ENCODE measurements around the gene BANF1.
A peak's percentile ranks its signal among the peaks of the same experiment; 100 is the strongest.

Gene BANF1, protein sequence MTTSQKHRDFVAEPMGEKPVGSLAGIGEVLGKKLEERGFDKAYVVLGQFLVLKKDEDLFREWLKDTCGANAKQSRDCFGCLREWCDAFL

DNA sequence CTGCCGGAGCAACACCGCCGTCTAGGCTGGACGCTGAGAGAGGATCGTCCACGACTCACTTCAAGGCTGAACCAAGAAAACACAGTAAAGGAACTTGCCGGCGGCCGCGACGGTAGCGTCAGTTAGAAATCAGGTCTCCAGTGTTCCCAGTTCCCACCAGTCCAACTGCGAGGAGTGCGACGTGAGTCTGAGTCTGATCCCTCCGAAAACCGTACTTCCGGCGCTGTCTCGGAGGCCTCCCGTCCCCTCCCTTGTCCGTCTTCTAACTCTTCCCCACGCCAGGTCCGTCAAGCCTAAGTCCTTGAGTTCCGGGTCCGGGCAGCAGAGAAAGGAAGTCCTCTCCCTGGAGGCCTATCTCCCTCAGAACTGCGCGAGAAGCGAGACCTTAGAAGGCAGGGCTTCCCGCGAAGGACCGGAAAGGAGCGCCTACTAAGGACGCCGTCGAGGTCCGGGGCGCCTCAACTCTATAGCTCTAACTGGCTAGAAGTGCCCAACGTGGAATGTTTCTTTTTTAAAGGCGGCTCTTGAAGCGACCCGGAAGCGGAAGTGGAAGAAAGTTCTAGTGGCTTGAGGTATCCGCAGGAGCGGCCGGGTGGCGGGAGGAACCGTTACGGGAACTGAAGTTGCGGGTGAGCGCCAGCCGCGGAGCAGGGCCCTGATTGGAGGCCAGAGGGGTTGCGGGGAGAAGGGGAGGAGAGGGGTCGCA is at the start of gene BANF1, which contains the start of gene EIF1AD:
Gene BANF1, plus strand, starts transcription at position 562 of the 706 bp plus-strand sequence. CDS start 748 bp downstream, outside the sequence.
Gene EIF1AD, minus strand, starts transcription at position 216 of the 706 bp plus-strand sequence. CDS start 1,768 bp downstream, outside the sequence.
- peak; percentile 99 for DNase-seq (ENCODE audit: low read depth)

DNA sequence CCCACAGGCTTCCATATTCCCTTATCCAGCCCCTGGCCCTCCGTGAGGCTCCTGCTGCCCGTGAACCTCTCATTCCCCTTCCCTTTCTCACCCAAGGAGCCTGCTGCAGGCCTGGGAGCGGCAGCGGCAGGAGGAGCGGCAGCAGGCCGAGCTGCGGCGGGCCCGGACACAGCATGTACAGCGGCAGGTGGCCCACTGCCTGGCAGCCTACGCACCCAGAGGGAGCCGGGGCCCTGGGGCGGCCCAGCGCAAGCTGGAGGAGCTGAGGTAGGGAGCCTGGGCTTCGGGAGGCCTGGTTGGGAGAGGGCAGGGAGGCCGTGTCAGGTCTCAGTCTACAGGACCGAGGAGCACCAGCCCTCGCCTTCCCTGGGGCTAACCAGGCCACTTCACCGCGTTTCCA is 48.8 kb upstream of the BANF1 start:
- DNase-seq (ENCODE audit: low read depth), result no peak

DNA sequence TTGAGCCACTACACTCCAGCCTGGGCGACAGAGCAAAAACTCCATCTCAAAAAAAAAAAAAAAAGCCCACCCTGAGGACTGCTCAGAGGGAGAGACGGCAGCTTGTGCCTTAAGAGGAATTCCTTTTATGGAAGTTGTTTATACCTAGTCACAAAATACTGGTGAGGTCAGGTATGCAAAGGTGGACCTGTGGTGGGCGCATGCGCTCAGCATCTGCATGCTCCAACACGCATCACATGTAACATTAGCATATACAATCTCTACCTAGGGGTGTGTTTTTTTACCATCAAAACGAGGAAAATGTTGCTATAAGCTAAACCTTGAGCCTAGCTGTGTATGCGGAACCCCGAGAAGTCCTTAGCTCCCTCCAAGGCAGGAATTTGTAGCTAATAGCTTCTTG is 47.5 kb upstream of the BANF1 start:
- no peak for DNase-seq (ENCODE audit: low read depth)

DNA sequence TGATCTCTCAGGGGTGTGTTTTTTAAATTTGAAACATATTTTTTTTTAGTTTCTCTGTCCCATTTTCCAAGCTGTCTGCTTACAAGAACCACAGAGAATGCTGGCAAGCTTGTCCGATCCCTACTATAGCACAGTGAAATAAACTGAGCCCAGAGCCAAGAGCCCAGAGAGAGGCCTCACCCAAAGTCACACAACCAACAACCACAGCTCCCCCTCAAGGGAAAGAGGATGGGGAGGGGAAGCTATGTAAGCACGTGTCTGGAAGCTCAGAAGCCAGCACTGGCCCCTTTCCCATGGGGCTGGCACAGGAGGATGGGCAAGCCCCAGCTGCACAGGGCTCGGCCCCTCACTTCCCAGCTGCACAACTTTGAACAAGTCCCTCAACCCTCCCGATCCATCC is 44.0 kb upstream of the BANF1 start:
- no peak for DNase-seq (ENCODE audit: low read depth)

DNA sequence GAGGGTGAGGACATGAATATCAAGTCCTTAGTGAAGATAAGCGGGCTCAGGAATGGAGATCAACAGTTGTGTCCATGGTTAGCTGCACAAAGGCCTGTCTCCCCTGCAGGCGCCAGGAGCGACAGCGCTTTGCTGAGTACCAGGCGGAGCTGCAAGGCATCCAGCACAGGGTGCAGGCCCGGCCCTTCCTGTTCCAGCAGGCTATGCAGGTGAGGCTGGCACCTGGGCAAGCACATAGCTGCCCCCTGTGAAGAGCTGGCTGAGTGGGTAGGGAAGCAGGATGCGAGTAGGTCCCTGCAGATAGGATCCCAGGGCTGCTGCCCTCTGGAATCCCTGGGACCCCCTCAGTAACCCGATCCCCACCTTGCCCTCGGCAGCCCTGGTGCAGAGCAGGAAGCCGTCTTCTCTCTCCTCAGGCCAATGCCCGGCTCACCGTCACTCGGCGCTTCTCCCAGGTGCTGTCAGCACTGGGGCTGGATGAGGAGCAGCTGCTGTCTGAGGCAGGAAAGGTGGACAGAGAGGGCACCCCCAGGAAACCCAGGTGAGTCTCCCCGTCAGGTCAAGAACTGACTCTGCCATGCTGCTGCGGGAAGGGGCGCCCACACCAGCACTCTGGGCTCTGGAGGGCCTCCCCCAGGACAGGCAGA is 43.4 kb upstream of the BANF1 start:
- DNase-seq (ENCODE audit: low read depth), result no peak

DNA sequence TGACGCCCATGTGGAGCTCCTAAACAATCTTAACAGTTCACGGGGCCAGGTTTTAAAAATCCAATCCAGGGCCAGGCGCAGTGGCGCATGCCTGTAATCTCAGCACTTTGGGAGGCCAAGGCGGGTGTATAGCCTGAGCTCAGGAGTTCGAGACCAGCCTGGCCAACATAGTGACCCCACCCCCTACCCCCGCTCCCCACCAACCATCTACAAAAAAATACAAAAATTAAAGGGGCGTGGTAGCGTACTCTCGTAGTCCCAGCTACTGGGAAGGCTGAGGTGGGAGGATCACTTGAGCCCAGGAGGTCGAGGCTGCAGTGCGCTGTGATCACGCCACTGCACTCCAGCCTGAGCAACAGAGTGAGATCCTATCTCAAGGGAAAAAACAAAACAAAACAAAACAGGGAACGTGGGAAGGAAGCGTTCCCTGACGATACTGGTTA is 41.5 kb upstream of the BANF1 start:
- no peak for DNase-seq (ENCODE audit: low read depth)

DNA sequence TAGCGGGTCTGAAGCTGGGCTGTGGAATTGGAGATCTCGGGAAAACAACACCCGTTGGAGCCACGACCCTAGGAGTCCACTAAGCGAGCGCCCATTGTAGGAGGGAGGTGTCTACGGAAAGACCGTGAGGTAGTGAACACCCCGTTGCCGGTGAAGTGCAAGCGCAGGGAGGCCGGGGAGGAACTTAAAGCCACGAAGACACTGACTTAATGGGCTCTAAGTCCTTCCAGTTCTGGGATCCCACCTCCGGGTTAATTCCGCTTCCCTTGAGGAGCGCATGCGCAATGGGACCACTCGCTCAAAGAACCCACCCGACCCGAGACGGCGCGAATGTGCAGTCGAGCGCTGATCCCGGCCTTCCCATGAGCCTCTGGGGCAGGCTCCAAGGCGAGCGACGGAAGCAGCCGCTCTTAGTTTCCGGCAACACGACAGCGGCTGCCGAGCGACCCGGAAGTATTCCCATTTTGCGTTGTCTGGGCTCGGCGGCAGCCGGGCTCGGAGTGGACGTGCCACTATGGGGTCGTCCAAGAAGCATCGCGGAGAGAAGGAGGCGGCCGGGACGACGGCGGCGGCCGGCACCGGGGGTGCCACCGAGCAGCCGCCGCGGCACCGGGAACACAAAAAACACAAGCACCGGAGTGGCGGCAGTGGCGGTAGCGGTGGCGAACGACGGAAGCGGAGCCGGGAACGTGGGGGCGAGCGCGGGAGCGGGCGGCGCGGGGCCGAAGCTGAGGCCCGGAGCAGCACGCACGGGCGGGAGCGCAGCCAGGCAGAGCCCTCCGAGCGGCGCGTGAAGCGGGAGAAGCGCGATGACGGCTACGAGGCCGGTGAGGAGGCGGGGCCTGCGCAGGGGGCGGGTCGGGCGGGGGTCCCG is 40.8 kb upstream of the BANF1 start, which contains the start of gene SART1:
Gene SART1, plus strand, starts transcription at position 468 of the 874 bp plus-strand sequence. Its CDS starts 47 bp downstream, at position 515.
- peak; percentile 97 for DNase-seq (ENCODE audit: low read depth)

DNA sequence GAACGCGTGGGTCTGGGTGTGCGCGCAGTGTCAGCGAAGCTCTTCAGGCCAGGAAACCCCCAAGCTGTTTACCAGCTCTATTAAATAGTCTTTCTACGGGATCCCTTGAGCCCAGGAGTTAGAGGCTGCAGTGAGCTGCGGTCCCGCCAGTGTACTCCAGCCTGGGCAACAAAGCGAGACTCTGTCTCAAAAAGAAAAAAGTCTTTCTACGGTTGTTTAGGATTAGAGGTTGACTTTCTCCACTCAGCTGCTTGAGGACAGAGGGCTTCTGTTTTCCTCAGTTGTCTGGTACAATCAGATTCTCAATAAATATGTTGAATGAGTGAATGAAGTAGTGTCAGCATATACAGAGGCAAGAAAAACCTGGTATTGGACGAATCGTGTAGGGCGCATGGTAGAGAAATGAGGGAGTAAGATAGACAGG is 40.1 kb upstream of the BANF1 start:
- no peak for DNase-seq (ENCODE audit: low read depth)

DNA sequence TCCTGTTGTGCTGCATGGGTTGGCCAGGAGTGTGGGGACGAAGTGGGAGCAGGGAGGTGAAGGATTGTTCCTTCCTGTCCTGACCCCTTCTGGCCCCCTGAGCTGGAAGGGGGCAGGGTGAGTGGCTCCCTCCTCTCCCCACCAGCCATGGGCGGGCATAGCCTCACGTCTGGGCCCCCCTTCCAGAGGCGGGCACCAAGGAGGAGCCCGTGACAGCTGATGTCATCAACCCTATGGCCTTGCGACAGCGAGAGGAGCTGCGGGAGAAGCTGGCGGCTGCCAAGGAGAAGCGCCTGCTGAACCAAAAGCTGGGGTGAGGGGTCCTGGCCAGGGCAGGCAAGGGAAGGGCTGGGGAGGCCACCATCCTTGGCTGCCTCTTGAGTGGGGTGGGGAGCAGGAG is 37.4 kb upstream of the BANF1 start:
- DNase-seq (ENCODE audit: low read depth), result no peak

DNA sequence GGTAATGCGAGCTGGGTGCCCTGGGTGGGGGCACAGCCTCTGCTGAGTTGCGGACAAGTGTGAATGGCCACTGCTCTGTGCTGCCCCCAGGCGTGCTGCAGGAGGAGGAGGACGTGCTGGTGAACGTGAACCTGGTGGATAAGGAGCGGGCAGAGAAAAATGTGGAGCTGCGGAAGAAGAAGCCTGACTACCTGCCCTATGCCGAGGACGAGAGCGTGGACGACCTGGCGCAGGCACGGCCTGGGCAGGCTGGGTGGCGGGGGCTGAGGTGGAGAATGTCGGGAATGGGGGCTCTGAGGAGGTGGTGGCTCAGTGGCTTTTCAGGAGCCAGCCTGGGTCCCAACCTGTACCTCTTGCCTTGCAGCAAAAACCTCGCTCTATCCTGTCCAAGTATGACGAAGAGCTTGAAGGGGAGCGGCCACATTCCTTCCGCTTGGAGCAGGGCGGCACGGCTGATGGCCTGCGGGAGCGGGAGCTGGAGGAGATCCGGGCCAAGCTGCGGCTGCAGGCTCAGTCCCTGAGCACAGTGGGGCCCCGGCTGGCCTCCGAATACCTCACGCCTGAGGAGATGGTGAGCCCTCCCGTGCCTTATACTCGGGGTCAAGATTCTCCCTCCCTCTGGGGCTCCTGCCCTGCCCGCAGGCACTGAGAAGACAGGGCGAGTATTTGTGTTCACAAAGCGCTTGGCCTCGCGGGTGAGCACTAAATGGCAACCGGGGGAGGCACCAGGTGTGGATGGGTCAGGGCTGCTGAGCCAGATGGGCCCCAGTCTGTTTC is 36.1 kb upstream of the BANF1 start:
- no peak for DNase-seq (ENCODE audit: low read depth)

DNA sequence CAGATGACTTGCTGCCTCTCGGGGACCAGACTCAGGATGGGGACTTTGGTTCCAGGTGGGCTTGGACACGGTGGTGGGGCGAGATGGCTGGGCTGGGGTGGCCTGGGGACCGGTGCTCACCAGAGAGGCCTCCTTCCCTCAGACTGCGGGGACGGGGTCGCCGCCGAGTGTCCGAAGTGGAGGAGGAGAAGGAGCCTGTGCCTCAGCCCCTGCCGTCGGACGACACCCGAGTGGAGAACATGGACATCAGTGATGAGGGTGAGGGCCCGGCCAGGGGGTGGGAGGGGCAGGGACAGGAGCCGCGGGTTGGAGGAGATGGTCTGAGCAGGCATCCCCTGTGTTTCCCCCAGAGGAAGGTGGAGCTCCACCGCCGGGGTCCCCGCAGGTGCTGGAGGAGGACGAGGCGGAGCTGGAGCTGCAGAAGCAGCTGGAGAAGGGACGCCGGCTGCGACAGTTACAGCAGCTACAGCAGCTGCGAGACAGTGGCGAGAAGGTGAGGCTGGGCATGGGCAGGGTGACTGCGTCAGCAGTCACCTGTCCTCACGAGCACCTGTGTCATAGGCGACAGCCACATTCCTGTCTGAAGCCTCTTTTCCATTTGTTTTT is 34.9 kb upstream of the BANF1 start:
- DNase-seq (ENCODE audit: low read depth), result no peak

DNA sequence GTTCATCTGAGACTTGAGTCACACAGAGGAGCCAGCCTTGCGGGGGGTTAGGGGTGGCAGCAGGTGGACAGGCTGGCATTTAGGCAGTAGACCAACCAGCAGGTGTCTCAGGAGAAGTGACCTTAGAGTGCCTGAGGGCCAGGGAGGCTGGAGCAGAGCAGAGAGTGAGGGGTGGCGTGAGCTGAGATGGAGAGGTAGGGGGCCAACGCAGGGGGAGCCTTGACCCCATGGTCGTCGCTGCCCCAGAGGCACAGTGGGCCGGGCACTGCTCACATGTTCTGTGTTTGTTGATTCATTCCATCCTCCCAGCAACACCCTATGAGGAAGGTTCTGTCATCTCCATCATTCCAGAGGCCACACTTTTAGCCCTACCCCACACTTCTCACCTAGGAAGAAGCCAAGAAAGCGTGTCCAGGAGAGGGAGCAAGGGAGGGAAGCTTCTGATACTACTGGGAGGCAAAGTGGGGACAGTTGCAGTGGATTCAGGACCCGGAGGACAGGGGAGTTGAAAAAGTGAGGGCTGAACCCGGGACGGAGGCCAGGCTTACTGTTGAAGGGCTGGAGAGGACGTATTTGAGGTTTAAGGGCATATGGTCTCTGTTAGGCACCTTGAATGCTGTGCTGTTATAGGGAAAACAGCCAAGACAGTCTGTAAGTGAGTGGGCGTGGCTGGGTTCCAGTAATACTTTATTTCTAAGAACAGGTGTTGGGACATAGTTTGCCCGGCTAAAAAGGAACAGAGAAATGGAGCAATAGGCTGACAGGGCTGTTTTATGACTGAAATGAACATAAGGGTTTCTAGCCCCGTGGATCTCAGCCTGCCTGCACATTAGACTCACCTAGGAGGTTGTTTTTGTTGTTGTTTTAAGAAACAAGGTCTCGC is 33.5 kb upstream of the BANF1 start:
- DNase-seq (ENCODE audit: low read depth), result no peak

DNA sequence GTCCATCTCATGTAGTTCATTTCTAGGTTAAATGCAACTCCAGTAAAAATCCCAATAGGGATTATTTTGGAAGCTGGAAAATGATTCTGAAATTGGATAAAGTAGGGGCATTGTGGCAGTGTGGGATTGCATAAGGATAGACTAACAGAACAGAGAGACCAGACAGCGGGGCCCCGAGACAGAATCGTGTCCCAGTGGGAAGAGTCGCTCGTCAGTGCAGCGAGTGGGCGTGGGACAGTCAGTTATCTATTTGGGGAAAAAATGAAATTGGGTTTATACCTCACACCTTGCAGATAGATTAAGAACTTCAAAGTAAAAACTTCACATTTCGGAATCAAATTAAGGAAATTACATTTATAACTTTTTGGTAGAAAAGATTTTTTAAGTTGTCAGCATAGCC is 30.2 kb upstream of the BANF1 start:
- no peak for DNase-seq (ENCODE audit: low read depth)

DNA sequence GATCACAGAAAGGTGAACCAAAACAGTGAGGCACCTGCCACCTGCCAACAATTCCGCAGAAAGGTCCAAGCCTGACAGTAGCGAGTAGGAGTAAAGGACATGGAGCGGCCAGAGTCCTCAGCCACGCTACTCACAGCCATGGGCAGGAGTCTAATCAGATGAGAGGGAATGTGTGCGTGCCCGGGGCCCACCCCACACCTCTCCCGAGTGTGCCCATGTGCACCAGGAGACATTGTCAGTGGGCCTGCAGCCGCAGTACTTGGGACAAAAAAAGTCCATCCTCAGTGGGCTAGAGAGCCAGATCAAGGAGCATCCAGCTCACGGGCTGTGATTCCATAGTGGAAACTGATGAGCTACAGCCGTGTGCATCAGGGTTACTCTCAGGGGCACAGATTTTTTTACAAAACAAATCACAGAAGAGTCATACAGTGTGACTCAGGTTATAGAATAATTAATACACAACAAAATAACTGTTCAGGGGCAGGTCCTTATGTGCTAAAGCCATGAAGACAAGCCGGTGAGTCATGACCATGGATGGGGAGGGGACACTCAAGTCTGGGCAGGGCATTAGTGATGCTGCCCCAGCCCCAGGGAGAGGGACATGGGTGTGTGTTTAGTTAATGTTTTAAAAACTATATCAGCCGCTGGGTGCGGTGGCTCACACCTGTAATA is 28.7 kb upstream of the BANF1 start:
- peak; percentile 37 for DNase-seq (ENCODE audit: low read depth)

DNA sequence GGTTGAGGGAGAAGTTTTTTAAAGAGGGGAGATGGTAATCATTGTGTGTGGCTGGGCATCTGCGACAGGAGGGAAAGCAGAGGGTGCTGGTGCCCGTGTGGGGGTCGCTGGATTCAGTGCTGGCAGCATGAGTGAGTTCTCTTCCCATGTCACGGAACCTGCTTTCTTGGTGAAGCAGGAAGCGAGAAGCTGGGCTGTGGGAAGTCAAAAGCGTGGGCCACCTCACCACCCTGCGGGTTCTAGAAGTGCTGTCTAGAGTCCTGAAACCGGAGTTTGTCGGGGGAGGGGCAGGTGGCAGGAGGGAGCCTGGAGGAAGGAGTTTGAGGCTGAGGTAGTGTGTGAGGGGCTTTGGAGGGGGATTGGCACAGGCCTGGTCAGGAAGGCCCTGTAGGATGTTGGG is 26.5 kb upstream of the BANF1 start:
- no peak for DNase-seq (ENCODE audit: low read depth)

DNA sequence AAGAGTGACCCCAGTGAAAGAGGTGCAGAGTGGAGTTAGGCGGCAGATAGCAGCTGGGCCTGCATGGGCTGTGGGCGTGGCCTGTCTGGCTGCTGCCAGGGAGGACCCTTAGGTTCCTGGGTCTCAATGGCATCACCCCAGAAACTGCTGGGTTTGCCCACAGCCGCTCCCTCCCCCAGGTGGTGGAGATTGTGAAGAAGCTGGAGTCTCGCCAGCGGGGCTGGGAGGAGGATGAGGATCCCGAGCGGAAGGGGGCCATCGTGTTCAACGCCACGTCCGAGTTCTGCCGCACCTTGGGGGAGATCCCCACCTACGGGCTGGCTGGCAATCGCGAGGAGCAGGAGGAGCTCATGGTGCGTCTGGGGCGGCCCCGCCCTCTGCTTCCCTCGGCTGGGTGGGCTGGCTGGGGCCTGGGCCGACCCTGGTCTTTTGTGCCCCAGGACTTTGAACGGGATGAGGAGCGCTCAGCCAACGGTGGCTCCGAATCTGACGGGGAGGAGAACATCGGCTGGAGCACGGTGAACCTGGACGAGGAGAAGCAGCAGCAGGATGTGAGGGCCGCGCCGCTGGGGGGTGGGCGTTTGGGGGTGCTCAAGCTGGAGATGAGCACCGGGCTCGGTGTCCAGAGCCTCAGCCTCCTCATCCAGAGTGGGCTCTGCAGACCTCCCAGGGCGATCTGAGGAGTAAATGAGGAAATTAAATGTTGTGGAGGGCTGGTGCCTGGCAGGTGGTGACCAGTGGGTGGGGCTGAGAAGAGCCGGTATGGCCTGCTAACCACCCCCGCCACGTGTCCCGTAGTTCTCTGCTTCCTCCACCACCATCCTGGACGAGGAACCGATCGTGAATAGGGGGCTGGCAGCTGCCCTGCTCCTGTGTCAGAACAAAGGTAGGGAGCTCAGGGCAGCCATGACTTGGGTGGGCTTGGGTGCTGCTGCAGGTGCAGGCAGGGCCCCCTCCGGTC is 25.8 kb upstream of the BANF1 start:
- no peak for DNase-seq (ENCODE audit: low read depth)

DNA sequence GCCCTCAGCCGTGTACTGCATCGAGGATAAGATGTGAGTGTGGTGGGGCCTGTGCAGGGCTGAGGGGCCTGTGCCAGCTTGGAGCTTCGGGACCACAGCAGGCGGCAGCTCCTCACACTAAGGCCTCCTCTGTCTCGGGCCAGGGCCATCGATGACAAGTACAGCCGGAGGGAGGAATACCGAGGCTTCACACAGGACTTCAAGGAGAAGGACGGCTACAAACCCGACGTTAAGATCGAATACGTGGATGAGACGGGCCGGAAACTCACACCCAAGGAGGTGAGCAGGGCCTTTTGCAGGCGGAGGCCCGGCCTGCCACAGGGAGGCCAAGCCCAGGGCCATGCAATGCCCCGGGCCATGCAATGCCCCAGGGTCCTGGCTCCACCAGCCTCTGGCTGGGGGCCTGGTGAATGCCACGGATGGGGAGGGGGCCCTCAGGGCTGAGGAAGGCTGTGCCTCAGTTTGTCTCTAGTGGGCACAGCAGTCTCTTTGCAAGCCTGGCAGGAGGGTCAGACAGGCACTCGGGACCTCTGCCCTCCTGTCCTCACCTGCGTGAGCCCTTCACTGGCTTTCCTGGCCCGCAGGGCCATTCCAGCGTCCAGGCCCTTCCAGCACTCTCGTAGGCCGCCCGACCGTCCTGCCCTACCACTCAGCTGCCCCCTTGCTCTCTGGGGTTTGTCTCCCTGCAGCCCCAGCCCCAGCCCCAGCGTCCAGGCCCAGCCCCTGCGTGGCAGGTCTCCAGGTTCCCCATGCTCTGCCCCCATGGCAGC is 24.5 kb upstream of the BANF1 start:
- no peak for DNase-seq (ENCODE audit: low read depth)

Data from iris pigment epithelial cell (primary cell).